NCI-H510A treated with DMSO at 0.1 percent for 48 hours (cell line): ENCODE results near the gene ZDHHC24.

Experiments
- DNase-seq: peaks from one replicate; lab custom pipeline; 2025; lab: John Stamatoyannopoulos, UW

ZDHHC24 gene

GRCh38 chr11:66494935-66495334 lies 50.9 kb downstream of the ZDHHC24 start:
- DNase-seq = no peak

GRCh38 chr11:66494458-66494857 lies 51.4 kb downstream of the ZDHHC24 start:
- no peak for DNase-seq

- DNase-seq = no peak
Observed at GRCh38 chr11:66493130-66493529, 52.7 kb downstream of the ZDHHC24 start.

GRCh38 chr11:66492161-66492865 lies 53.5 kb downstream of the ZDHHC24 start:
- no peak for DNase-seq

- DNase-seq = no peak
Observed at GRCh38 chr11:66491315-66491935, 54.4 kb downstream of the ZDHHC24 start.

GRCh38 chr11:66489636-66490035 lies 56.2 kb downstream of the ZDHHC24 start:
- DNase-seq = peak; percentile 84

- DNase-seq = no peak
Observed at GRCh38 chr11:66488957-66489356, 56.9 kb downstream of the ZDHHC24 start.

- no peak for DNase-seq
Observed at GRCh38 chr11:66484806-66485380, 61.0 kb downstream of the ZDHHC24 start.

GRCh38 chr11:66480117-66480938 lies 65.5 kb downstream of the ZDHHC24 start, which contains the start of gene DPP3:
TSS of gene DPP3 (plus strand) at chr11:66480434. CDS start at chr11:66482201, 1,767 bp downstream.
- DNase-seq = peak; percentile 94

- DNase-seq = peak; percentile 77
Observed at GRCh38 chr11:66479394-66480116, 66.3 kb downstream of the ZDHHC24 start.

GRCh38 chr11:66478729-66479393 lies 67.0 kb downstream of the ZDHHC24 start:
- no peak for DNase-seq

- no peak for DNase-seq
Observed at GRCh38 chr11:66477263-66478201, 68.3 kb downstream of the ZDHHC24 start.

- DNase-seq = no peak
Observed at GRCh38 chr11:66476841-66477251, 69.0 kb downstream of the ZDHHC24 start.

GRCh38 chr11:66476173-66476840 lies 69.5 kb downstream of the ZDHHC24 start:
- no peak for DNase-seq

- no peak for DNase-seq
Observed at GRCh38 chr11:66475349-66476172, 70.3 kb downstream of the ZDHHC24 start.

GRCh38 chr11:66473608-66474515 lies 72.0 kb downstream of the ZDHHC24 start:
- DNase-seq = no peak

GRCh38 chr11:66473167-66473566 lies 72.7 kb downstream of the ZDHHC24 start:
- no peak for DNase-seq
